Renal pelvis (tissue), 4 donors: ENCODE measurements around the gene DMP1. TPM values are rescaled to one million over a fixed set of nuclear protein-coding genes. Genes with fewer than 3 reads are reported as not detected.
"Not testable (repeated sequence)": the region's sequence is repeated elsewhere in the genome, so short reads cannot be mapped to it uniquely, and the experiment has no call there.

Experiments used
- DNase-seq: peaks from one replicate; pipeline ENCODE4 v3.0.0-alpha.2; 2013
- polyA plus RNA-seq, 3 donors: library from polyadenylated mRNA; unstranded; fragments of 120-200 nt; gene quantifications; one replicate each; pipeline ENCODE4 v1.2.1, GENCODE V29; 2013; ENCODE audit not compliant: insufficient read length in 3 of 3

DMP1 gene
- polyA plus RNA-seq, 3 donors: 0.06 to 0.07 TPM; not detected in 1

DNA sequence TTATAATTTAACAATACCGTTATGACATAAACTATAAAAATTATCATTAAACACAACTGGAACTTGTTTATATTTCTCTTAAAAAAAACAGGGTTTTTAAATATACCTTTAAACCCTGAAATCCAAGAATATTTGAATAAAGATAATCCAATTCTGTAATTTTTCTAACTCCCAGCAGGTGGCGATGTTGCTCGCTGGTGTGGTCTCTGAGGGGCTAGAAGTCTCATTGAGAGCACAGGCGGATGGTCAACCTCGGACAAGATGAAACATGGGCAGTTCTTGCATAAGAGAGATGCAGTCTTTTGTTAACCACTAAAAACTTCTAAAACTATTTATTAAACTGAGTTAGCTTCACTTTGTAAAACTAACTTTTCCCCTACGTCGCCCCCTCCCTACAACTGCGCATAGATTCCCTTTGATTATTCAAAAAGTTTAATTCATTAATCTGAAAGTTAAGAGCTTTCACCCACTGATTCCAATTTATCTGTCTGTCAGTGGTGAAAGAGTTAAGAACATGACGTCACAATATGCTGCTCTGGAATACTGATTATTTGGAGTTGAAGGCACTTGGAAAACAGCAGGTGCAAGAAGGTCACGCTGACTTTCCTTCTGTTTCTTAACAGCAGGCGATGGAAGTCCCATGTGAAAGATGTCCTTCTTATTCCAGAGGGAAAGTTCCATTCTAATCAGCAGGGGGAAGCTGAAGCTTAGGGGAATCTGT is 29.5 kb downstream of the DMP1 start:
- peak; percentile 48 for DNase-seq

GRCh38 chr4:87680271-87680670 is 30.2 kb downstream of the DMP1 start:
- no peak for DNase-seq

- no peak for DNase-seq
Measured at GRCh38 chr4:87688316-87688715, 38.2 kb downstream of the DMP1 start.

- DNase-seq: not testable (repeated sequence)
Measured at GRCh38 chr4:87690947-87691346, 40.9 kb downstream of the DMP1 start.

- DNase-seq: not testable (repeated sequence)
Measured at GRCh38 chr4:87692060-87692459, 42.0 kb downstream of the DMP1 start.

DNA sequence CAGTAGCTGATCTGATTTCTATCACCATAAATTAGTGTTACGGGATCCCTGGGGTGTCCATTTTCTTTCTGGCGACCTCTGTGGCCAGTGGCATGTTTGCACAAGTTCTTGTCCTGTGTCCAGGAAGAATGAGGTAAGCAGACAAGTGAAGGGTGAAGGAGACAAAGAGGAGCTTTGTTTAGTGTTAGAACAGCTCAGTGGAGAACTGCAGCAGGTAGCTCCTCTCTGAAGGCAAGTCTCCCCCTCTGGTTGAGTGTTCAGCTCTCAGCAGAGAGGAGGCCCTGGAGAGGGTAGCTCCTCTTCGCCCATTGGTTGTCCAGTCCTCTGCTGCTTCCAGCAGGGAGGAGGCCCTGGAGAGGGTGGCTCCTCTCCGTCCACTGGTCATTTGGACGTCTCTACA is 47.2 kb downstream of the DMP1 start:
- DNase-seq: no peak

DNA sequence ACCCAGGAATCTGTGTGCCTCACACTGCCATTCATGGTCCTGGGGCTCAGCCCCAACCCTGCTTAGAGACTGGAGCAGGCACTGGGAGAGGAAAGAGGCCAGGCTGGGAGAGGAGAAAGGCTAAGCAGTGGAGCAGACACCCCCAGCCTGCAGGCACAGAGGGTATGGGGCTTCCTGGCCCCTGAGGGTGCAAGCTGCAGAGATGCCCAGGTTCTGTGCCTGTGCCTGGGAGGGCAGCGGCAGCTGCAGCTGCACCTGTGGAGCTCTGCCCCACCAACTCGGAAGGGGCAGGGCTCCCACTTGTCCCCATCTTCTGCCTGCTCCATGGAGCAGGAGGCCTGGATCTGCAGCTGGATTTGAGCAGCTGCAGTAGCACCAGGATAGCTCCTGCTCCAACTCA is 47.9 kb downstream of the DMP1 start:
- DNase-seq: no peak

DNA sequence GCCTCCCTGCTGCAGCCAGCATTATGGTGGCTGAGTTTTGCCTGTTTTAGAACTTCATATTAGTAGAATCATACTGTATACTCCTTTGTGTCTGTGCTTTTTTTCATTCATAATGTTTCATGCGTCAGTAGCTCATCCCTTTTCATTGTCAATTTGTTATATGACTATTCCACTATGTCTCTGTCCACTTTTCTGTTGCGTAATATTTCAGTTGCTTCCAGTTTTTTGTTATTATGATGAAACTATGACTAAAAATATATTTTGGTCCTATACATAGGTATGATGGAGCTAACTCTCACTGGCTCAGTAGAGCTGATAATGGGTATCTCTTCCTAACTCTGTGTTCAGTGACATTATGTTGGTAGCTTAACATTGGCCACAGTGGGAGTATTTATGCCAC is 48.3 kb downstream of the DMP1 start:
- DNase-seq: no peak

- DNase-seq: no peak
Measured at GRCh38 chr4:87704001-87704400, 53.9 kb downstream of the DMP1 start.

GRCh38 chr4:87707279-87707918 is 57.3 kb downstream of the DMP1 start:
- DNase-seq: no peak

Other genes with a start within 250 kb of the DMP1 start
- gene NUDT9, start 227.7 kb upstream of the DMP1 start, polyA plus RNA-seq: 10 to 100 TPM; 57.8 to 69.9 (median 68.7) TPM
- 10 to 100 TPM in 1 of 3 donors, 1 to 10 TPM in 2; 4.4 to 13.8 (median 8.8) TPM for gene SPARCL1, start 120.9 kb upstream of the DMP1 start, polyA plus RNA-seq
- under 1 TPM; 0.04 to 0.13 (median 0.04) TPM for gene DSPP, start 41.8 kb upstream of the DMP1 start, polyA plus RNA-seq
- not detected for gene IBSP, start 149.3 kb downstream of the DMP1 start, polyA plus RNA-seq
- not detected for gene MEPE, start 182.7 kb downstream of the DMP1 start, polyA plus RNA-seq